Stimulated activated CD8-positive, alpha-beta memory T cell treated with anti-CD3 and anti-CD28 coated beads, Interleukin-15, amount 100 ng/mL, for 48 hours (primary cell): Measurements from ENCODE around the gene HIRIP3.
"Not testable (repeated sequence)": the region's sequence is repeated elsewhere in the genome, so short reads cannot be mapped to it uniquely, and the experiment has no call there.

Experiments used
- DNase-seq, 2 donors: peaks; one replicate each; pipeline ENCODE4 v3.0.0-alpha.2; 2020; ENCODE audit warnings: low read depth in 2 of 2

The HIRIP3 gene

DNA sequence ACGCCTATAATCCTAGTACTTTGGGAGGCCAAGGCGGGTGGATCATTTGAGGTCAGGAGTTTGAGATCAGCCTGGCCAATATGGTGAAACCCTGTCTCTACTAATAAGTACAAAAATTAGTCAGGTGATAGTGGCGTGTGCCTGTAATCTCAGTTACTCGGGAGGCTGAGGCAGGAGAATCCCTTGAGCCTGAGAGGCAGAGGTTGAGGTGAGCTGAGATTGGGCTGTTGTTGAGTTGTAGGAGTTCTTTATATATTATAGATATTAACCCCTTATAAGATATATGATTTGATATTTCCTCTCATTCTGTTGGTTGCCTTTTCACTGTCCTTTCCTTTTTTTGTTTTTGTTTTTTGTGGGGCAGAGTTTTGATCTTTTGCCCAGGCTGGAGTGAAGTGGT is 35.6 kb downstream of the HIRIP3 start:
- DNase-seq = not testable (repeated sequence)

DNA sequence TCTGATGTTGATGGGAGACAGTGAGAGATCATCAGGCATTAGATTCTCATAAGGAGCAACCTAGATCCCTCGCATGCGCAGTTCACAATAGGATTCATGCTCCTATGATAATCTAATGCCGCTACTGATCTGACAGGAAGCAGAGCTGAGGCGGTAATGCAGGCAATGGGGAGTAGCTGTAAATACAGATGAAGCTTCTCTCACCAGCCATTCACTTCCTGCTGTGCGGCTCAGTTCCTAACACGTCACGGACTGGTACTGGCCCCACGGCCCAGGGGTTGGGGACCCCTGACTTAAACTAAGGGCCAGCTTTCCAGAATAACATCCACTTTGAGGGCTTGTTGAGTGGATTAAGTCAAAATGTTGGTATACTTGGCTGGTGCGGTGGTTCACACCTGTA is 36.1 kb downstream of the HIRIP3 start:
- DNase-seq = no peak

- no peak for DNase-seq
Observed at GRCh38 chr16:29958756-29959155, 36.7 kb downstream of the HIRIP3 start.

DNA sequence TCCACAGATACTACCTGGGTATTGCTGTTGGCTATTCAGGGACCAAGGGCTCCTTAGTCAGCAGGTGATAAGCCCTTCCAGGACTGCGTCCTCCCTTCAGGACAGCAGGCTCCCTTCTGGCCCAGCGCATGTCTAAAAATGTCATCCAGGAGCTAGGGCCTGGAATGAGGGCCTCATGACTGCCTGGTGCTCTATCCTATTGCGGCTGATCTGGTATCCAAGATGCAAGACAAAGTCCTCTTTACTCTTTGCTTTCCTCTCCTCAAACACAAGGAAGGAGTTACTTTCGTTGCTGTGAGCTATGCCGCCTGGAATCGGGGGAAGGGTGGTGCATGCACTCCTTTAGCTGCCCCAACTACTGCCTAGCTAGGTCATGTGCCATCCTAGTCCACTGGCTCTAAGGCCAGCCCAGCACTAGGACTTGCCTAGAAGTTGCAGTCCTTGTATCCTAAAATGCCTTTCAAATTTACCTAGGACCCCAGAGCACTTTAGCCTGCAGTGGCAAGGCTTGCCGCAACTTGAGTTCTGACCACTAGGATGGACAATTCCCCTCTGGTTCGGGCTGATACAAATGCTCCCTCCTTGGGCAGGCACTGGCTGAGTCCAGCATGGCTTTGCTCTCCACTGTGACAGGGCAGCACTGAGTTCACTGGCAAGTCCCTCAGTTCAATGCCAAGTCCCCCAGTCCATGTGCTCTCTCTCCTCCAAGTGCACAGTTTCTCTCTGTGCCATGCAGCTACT is 43.6 kb downstream of the HIRIP3 start:
- no peak for DNase-seq

- DNase-seq = no peak
Observed at GRCh38 chr16:29950806-29951461, 44.5 kb downstream of the HIRIP3 start.

DNA sequence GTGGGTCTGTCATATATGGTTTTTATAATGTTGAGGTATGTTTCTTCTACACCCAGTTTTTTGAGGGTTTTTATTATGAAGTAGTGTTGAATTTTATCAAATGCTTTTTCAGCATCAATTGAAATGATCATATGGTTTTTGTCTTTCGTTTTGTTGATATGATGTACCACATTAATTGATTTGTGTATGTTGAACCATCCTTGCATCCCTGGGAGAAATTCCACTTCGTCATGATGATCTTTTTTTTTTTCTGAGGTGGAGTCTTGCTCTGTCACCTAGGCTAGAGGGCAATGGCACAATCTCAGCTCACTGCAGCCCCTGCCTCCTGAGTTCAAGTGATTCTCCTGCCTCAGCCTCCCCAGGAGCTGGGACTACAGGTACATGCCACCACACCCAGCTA is 47.5 kb downstream of the HIRIP3 start:
- DNase-seq = no peak

DNA sequence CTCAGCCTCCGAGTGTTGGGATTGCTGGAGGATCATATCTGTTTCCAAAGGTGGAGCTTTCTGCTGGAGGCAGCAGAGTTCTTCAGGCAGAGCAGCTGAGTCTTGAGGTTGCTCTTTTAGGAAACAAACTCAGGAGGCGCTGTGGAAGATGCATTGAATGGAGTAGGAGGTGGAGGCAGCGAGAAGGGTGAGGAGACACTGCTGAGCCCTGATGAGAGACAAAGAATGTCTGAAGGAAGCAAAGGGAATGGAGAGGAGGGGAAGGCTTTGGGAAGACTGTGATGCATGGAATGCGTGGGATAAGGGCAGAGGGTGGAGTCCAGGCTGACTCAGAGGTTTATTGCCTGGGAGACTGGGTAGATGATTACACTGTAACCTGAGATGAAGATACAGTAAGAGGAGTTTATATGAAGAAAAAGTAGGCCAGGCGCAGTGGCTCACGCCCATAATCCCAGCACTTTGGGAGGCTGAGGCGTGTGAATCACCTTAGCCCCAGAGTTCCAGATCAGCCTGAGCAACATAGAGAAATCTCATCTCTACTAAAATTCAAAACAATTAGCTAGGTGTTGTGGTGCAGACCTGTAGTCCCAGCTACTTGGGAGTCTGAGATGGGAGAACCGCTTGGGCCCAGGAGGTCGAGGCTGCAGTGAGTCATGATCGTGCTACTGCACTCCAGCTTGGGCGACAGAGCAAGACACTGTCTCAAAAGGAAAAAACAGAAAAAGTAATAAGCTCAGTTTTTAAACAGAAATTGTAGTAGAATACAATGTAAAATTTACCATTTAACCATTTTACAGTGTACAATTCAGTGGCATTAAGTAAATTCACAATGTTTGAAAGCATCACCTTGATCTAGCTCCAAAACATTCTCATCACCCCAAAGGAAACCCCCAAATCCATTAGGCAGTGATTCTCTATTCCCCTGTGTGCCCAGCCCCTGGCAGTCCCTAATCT is 51.3 kb downstream of the HIRIP3 start:
- DNase-seq = no peak
